ENCODE results near the gene STK4.
A peak's percentile ranks its signal among the peaks of the same experiment; 100 is the strongest.

The STK4 gene

DNA sequence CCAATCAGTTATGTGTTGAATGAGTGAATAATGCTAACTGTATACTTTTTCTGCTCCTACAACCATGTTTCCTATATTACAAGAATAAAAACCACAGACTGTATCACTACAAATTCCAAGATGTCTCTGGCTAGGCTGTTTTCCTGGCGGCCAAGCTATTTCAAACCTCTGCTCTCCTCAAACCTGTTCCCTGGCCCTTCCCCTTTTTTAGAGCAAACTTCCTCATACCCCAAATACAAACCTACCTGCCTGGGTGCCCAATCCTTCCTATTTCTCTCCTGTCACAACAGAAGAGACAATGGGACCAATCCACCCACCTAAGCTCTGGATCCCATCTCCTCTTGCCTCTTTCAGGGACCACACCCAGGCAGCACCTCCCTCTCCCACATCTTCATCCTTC, 13.6 kb upstream of the STK4 start:
- DNase-seq (ENCODE audit: low read depth in 1 of 2, low spot score in 1 of 2), result no peak

DNA sequence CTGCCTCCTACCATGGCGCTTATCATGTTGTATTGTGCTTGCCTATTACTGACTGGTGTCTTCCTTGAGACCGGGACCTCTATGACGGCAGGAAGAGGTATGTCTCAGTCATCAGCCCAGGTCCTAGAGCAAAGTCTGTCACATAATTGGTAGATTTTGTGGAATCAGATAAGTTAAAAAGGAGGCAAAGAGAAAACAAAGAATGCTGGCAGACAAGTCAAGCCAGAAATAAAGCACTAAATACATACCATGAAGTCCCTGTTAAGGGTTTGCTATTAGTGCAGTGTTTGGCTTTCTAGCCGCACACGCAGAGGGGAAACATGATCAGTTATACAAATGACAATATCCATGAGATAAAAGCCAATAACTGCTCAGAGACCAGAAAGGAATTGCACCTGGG, 12.1 kb upstream of the STK4 start:
- no peak for DNase-seq (ENCODE audit: low read depth in 1 of 2, low spot score in 1 of 2)

DNA sequence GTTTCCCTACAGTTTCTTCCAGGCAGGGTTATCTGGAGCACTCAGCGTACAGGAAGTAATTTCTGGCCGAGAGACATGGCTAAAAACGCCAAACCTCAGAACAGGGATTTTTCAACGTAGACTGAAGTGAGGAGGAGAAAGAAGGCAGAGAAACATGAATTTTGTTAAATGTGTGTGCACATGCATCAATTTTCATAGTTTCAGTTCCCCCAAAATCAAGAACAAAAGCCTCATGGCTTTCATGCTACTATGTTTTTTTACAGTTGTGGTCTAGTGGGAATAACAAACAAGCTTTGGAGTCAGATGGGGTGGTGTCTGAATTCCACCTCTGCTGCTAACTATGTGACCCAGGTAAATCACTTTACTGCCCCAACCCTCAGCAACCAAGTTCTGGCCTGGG, 11.0 kb upstream of the STK4 start:
- DNase-seq (ENCODE audit: low read depth in 1 of 2, low spot score in 1 of 2), result no peak

DNA sequence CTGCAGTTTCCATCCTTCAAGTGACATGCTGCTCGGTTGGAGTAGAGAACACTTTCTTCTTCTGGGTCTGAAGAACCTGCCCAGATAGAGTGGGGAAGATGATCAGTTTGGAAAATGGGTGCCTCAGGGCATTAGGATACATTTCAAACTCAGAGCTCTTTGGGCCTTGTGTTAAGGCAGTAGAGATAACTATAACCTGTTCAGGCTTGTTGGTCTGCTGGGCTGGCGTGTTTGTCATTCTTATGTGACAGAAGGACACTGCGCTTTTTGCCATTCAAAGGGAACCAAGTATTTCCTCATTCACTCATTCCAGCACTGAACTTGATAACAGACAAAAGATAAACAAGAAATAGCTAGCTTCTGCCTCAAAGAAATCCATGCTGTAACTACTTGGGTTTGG, 9.9 kb upstream of the STK4 start:
- DNase-seq (ENCODE audit: low read depth in 1 of 2, low spot score in 1 of 2), result no peak

DNA sequence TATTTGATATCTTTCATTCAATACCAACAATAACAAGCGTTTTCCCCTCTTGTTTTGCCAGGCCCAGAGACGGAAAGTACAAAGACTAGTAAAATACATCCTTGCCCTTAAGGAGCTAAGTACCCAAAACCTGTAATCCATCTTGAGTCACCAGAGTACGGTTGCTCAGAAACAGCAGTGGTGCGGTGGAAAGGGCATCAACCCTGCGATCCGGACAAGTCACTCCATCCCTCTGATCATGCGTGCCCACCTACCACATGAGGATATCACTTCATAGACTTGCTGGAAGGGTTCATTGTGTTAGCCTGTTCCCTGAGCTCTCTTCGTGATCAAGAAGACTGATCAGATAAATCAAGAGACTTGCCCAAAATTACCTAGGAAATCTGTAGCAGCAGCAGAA, 8.0 kb upstream of the STK4 start:
- no peak for DNase-seq (ENCODE audit: low read depth in 1 of 2, low spot score in 1 of 2)

DNA sequence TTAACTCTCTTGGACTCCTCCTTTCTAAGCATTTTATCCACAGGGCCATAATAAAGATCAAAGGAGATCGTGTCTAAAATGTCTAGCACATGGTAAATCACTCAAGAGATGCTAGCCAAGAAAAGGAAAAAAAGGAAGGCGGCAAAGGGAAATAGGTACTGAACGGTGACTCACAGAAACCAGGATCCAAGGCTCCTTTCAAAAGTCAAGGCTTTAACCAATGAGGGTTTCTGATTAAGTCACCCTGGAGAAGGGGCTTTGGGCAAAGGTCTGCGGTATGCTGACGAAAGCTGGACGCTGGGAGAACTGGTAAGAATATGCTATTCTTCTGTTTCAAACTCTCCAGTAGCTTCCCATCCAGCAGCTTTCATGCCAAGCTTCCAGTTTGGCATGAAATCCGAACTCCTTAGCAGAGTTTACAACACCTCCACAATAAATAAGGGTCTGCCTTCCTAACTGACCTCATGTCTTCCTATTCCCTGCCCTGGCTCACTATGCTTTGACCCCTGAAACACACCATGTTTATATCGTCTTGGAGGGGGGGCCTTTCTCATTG, 7.2 kb upstream of the STK4 start:
- no peak for DNase-seq (ENCODE audit: low read depth in 1 of 2, low spot score in 1 of 2)

DNA sequence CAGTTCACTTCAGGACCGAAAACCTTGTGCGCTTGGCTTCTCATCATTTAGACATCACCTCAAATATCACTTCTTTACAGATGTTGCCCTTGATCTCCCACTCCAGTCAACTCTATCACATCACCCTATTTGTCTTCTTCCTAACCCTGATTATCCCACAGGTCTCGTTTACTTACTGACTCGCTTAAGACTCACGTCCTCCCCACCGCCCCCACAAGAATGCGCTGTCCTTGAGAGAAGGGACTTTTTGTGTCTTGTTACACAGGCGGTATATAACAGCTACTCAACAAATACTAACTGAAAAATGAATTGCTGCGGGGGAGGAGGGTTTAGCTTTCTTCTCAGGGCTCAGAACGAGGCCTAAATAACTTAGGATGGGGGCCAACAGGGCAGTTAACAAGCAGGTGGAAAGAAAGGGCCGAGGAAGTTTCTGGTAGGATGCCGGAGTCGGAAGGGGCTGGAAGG, 6.6 kb upstream of the STK4 start:
- peak in 1 of 2 donors; percentile 53 for DNase-seq (ENCODE audit: low read depth in 1 of 2, low spot score in 1 of 2)

DNA sequence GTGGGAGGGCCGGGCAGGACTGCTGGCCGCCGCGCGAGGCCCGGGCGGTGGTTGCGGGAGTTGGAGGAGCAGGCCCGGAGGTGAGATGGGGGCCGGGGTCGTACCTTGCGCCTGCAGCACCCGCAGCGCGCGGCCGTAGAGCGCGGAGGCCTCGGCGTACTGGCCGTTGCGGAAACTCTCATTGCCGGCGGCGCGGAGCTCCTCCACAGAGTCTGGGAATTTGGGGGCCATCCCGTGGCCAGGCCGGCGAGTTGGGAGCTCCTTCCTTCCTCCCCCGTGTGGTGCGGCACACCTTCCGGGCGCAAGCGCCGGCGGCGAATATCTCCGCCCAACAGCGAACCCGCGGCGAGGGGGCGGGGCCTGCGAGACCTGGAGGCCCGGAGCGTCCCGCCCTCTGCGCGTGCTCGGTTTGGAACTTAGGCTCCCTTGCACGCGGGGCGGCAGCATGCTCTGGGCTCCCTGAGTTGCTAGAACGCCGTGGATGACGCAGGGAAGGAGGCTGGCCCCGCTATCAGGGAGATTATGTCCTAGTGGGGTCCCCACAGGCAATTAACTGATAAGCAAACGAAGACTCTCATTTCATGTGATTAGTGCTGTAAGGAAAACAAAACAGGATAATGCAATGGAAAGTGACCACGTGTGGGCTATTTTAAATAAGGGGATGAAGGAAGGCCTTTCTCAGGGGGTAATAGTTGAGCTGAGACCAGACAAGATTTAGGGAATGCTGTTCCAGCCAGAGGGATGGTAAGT, 6.0 kb upstream of the STK4 start, which contains the start of gene TOMM34:
TSS of gene TOMM34 (minus strand) at position 295 of the 750 bp plus-strand sequence. CDS start at position 231, 64 bp downstream.
- peak; percentile 88 to 93 for DNase-seq (ENCODE audit: low read depth in 1 of 2, low spot score in 1 of 2)

DNA sequence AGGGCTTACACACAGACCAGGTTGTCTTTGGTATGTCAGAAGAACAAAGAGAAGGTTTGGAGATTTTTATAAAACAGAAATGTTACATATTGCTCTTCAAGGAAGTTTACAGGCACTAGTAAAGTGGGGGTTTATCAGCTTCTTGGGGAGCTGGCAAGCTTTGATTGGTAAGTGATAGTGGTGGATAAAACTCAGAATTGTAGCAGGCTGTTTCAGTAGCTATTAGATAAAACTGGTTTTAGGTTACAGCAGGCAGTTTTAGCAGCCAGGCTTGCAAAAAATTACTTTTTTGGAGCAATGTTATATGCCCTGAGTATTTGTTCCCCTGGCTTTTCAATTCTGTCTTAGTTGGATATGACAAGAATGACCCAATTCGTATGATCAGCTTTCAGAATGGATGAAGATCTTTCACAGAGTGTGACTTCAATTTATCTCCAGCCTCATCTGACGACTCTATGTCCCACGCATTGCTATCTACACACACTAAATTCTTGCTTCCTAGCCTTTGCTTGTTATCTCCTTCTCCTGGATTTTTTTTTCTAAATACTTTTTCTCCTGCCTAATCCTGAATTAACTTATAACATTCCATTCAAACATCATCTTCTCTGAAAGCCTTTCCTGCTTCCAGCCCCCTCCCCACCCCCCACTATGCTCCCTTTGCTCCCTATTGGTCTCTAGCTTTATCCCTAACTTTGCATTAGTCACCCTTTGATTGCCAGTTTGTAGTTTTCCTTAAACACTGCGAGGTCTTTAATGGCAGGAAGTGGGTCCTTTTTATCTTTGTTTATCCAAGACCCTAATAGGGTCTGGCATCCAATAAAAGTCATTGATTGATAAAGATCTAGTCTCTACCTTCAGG, 5.1 kb upstream of the STK4 start:
- DNase-seq (ENCODE audit: low read depth in 1 of 2, low spot score in 1 of 2), result no peak

DNA sequence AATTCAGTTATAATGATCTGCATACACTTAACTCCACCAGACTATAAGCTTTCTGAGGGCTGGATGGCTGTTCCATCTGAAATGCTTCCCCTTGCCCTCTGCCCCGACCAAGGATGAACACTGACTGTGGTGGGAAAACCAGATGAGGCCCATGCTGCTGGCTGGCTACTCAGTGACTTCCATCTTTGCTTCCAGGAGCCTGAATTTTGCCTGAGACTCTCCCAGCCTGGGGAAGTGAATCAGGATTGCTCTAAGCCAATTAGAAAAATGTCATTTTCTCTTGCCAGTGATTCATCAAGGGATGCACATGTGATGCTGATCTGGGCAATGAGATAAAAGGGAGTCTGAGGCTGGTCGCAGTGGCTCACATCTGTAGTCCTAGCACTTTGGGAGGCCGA, 4.4 kb upstream of the STK4 start:
- no peak for DNase-seq (ENCODE audit: low read depth in 1 of 2, low spot score in 1 of 2)

DNA sequence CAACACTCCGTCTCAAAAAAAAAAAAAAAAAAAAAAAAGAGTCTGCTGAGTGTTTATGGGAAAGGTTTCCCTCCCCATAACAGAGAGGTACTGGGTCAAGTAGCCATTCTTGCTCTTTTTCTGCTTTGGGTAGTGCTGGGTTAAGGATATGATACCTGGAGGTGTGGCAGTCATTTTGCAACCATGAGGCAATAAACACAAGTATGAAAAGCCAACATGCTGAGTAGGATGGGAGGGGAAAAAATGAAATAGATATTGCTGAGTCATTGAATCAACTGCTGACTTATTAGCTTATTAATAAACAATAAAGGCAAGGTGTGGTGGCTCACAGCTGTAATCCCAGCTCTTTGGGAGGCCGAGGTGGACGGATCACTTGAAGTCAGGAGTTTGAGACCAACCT, 3.8 kb upstream of the STK4 start:
- DNase-seq (ENCODE audit: low read depth in 1 of 2, low spot score in 1 of 2), result no peak

DNA sequence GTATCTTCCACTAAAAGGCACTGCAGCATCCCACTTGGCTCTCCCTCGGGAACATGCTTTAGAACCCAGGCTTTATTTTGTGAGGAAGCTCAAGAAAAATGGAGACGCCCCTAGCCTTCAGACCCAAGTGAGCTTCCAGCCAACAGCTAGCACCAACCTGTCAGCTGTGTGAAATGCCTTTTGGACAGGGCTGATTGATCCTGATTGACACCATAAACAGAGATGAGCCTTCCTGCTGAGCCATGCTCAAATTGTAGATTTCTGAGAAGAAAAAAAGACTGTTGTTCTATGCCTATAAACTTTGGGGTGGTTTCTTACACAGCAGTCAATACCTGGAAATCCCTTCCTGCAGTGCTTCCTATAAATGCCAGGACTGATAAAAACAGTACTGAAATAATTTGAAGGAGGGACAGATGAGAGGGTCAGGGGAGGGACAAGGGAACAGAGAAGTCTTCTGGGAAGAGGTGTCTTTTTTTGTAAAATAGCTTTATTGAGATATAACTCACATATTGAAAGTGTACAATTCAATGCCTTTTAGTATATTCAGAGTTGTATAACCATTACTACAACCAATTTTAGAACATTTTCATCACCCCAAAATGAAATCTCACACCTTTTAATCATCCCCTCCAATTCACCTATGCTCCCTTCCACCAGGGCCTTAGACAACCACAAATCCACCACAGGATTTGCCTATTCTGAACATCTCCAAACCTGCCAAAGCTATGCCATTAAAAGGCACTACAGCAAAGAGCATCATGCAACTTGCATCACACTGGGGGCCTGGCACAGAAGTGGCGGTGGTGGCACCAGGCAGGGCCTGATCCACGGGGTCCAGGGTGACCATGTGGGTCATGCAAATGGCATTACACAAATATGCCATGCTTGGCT, 2.7 kb upstream of the STK4 start:
- DNase-seq (ENCODE audit: low read depth in 1 of 2, low spot score in 1 of 2), result no peak

DNA sequence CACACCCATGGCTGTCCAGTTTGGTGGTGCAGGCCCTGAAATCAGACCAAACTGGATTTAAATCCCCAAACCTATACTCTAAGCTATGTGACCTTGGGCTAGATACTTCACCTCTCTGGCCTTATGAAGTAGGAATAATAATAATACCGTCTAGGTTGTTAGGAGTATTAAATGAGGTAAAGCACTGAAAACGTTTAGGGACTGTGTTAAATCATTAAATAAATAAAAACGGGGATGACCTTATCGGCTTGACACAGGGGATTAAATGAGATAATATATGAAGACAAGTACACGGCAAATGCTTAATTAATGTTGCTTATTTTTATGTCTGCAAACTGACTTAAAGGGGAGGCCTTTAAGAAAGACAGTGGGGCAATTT, 672 bp upstream of the STK4 start:
- DNase-seq (ENCODE audit: low read depth in 1 of 2, low spot score in 1 of 2), result no peak

DNA sequence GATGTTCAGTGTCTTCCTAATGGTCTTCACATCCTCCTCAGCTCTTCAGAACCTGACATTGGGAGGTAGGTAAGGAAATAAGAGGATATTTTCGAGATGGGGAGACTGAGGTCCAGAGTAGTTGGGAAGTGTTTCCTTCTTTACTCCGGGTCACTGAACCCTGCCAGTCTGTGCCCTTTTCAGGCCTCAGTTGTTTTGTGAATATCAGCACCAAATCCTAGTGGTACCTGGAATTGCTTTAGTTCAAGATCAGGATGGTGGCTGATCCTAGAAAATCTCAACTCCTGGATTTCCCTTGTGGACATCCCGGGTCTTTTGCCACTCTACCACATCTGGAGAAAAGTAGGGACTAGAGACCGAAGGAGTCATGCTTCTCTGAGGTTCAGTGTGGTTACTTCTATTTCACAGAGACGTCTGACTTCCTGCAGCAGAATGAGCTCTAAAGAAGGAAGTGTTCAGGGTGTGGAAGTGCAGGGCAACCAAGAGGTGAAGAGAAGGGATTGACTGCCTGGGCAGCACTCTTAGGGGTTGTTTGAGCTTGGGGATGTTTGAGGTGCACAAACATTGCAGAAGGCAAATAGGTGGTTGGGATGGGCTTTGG, 995 bp downstream of the STK4 start:
- DNase-seq (ENCODE audit: low read depth in 1 of 2, low spot score in 1 of 2), result no peak

DNA sequence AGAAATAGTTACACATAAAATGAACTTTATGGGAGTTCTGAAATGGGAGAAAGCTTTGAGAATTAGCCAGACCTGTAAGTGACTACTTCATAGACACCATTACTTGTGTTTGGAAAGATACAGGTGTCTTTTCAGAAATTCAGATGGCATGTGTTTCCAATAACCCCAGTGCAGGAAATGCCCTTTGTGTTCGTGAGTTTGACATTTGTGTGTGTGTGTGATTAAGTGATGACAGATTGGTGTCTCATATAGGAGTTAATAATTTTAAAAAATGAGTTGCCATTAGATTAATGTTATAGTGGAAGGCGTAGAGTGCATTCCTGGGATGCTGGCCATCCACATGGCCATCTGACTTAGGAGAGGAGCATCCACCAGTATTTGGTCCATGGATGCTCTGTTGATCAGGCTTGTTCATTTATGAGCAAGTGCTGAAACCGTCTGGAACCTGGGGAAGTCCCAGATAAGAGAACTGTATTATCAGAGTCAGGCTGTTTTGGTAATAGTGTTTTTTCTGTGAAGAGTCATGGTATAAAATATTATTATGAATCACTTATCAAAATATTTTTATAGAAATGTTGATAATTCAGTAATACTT, 3.1 kb downstream of the STK4 start:
- no peak for DNase-seq (ENCODE audit: low read depth in 1 of 2, low spot score in 1 of 2)

DNA sequence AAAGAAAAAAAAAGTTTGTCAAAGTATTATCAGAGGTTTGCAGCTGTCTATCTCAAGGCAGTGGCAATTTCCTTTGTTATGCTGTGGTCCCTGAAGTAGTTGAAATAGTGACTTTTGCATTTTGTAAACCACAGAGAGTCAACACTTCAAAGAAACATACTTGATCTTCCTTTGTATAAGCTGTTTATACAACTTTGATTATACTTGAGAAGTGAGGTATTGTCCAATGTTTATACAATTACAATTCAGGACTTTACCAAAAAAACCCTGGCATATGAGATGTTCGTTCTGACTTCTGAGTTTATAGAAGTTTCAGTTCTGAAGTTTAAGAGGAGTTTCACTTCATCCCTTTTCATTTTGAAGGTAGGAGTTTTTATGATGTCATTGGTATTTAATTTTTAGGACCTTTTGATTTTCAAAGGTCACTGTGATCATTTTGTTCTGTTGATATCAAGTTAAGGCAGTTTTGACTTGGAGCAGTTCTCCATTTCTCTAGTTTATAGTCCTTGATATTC, 4.0 kb downstream of the STK4 start:
- no peak for DNase-seq (ENCODE audit: low read depth in 1 of 2, low spot score in 1 of 2)

DNA sequence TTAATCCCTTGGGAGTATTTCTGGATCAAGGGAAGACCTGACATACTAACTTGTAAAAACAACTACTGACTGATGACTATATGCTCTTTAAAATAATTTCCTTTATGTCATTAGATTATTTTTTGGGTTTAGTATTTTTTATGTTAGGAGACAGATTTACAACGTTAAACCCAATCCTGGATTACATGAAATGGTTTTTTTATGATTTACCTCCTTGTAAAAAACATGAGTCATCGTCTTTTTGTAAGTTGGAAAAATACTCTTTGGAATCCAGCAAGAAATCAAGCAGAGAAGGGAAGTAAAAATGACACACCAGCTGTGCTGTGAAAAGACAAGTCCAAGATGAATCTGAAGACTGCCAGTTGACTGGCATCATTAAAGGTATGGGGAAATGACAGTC, 6.7 kb downstream of the STK4 start:
- DNase-seq (ENCODE audit: low read depth in 1 of 2, low spot score in 1 of 2), result no peak

DNA sequence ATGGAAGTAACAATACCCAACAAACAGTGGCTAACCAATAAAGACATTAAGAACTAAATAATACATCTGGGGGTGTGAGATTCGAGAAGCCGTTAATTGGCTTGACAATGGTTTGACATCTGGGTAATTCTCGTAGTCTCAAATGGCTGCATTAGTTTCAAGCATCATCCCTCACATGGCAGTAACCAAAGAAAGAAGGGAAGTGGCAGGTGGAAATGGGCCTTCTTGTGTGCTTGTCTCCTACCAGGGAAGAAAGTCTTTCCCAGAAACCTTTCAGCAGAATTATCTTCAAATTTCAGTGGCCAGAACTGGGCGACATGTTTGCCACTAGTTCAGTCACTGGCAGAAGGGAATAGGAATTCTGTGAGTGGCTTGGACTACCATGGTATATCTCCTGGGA, 10.4 kb downstream of the STK4 start:
- no peak for DNase-seq (ENCODE audit: low read depth in 1 of 2, low spot score in 1 of 2)

DNA sequence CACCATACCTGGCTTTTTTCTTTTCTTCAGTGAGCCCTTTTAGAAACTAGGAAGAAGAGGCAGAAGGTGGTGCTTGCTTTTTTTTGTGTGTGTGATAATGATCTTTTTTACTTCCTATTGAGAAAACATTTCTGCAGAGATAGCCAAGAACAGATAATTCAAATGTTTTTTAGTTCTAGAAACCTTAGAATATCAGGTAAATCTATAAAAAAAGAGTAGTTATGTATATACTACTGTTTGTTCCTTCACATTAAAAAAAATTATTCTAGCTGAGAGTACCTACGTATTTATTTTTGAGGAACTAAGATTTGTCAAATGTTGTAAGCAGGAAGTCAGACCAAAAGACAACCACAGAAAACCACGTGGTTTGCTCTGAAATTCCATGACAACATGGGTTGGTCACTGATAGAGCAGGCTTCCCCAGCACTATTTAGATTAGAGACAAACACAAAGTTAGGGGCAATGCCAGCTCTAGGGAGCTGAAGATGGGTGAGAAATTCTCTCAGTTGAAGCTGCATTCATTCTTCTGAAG, 12.8 kb downstream of the STK4 start:
- peak in 1 of 2 donors; percentile 47 for DNase-seq (ENCODE audit: low read depth in 1 of 2, low spot score in 1 of 2)

Measured in activated T-helper 1 cell treated with anti-CD3 and anti-CD28 coated beads, Interleukin-2, amount 50 U/mL, for 16 hours (primary cell).